ENCODE measurements around the gene DELE1. TPM values are rescaled to one million over a fixed set of nuclear protein-coding genes. Genes with fewer than 3 reads are reported as not detected.

The DELE1 gene
- total RNA-seq, 2 experiments from 2014 or later = 50.1 to 57.4 TPM

DNA sequence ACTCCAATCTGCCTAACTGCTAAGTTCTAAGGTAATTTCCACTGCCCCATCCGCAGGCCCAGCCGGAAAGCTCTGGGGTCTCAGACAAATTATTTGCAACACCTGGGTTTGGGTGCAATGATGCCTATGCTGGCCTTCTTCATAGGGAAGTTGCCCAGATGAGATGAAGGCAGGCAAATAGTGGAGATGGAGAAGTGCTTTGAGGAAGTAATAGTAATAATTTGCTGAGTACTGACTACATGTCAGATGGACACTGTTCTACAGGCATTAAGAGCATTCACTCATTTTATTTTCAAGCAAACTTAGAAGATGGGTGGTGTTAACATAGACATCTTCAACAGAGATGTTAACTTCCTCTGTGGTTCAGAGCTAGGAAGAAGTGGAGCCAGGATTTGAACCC, 30.5 kb downstream of the DELE1 start:
- Mint-ChIP-seq H3K9me3 (no peaks in the 10 kb centered on the region), H3K4me3 (no peak overlapping the region), H3K4me1 (ENCODE audit: low read depth) (peaks cover 27% of the 10 kb centered on the region), H3K27me3 (no peaks in the 10 kb centered on the region), H3K36me3 (ENCODE audit: low read depth) (peaks cover 1% of the 10 kb centered on the region), H3K27ac (no peak overlapping the region)
- DNase-seq = no peak
- TF ChIP-seq, protein P1, sequence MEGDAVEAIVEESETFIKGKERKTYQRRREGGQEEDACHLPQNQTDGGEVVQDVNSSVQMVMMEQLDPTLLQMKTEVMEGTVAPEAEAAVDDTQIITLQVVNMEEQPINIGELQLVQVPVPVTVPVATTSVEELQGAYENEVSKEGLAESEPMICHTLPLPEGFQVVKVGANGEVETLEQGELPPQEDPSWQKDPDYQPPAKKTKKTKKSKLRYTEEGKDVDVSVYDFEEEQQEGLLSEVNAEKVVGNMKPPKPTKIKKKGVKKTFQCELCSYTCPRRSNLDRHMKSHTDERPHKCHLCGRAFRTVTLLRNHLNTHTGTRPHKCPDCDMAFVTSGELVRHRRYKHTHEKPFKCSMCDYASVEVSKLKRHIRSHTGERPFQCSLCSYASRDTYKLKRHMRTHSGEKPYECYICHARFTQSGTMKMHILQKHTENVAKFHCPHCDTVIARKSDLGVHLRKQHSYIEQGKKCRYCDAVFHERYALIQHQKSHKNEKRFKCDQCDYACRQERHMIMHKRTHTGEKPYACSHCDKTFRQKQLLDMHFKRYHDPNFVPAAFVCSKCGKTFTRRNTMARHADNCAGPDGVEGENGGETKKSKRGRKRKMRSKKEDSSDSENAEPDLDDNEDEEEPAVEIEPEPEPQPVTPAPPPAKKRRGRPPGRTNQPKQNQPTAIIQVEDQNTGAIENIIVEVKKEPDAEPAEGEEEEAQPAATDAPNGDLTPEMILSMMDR (IDR thresholded peaks at IDR 0.05) = no peak
- intact Hi-C loops (cut with micrococcal nuclease) = loop anchor here (5.0 kb wide), 1 partner anchor 37 kb away; no protein-coding TSS in a partner anchor
- POLR2A ChIA-PET = interaction anchor here (1.0 to 1.7 kb wide), 2 partner anchors 14 to 252 kb away, joined by 3 to 5 read pairs; no protein-coding TSS in a partner anchor
- CTCF ChIA-PET = interaction anchor here (0.8 to 1.1 kb wide), 5 partner anchors 14 to 252 kb away, joined by 3 read pairs; partner anchors contain the start of genes DELE1 and RNF14
- ATAC-seq = no peak

DNA sequence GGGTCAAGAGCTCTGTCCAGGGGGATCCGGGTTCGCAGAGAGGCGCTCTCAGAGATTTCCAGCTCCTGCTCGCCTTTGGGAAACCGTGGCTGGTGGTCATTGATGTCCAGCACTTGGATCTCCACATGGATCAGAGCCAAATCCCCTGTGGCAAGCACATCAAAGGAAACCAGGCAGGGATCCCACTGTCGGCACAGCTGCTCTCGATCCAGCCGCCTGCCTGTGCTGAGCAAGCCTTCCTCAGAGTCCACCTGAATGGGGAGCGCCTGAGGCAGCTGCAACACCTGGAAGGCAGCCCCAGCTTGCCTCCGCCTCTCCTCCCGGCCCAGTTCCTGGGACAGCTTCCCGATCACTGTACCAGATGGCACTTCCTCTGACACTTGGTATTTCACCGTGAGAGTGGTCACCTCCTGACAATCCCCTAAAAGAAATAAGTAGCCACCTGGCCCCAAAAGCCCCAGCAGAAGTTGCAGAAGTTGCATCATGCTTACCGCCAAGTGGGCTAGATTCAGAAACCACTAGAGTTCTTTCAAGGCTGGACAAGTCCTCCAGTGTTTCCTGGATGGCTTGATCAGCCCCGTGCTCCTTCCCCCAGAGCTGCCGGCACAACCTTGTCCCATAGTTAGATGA, 33.8 kb downstream of the DELE1 start:
- Mint-ChIP-seq H3K27me3 (no peaks in the 10 kb centered on the region), H3K27ac (peak overlapping the region; percentile 58), H3K4me3 (peak overlapping the region; percentile 79), H3K4me1 (ENCODE audit: low read depth) (peaks cover 45% of the 10 kb centered on the region), H3K36me3 (ENCODE audit: low read depth) (peaks cover 1% of the 10 kb centered on the region), H3K9me3 (no peaks in the 10 kb centered on the region)
- TF ChIP-seq, protein P1 (IDR thresholded peaks at IDR 0.05) = no peak
- ATAC-seq (no peak), DNase-seq (peak; percentile 21)
- ChIA-PET POLR2A (interaction anchor here (1.7 to 2.1 kb wide), 3 partner anchors 11 to 78 kb away, joined by 6 to 9 read pairs (median 8); partner anchors contain the start of gene RNF14), CTCF (interaction anchor here (0.9 to 9.3 kb wide), 10 partner anchors 10 to 292 kb away, joined by 3 to 204 read pairs (median 7); partner anchors contain the start of genes PCDH1 and RNF14)
- intact Hi-C loops (cut with micrococcal nuclease) = no loop called here

DNA sequence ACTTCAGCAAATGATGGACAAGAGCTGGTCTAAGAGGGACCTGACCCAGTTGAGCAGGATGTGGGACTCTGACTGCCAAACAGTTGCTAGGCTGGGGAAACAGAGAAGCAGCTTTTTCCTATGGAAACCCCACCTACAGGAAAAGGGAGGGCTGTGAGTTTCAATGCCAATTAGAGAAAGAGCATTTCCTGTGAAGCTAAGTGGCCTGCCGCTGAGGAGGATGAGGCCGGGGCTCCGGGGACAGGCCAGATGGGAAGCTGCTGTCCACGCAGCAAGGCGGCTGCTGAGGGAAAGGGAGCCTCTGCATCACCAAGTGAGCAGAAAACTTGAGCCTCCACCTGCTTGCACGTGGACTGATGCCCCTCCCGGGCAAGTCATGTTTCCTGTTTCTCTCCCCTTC, 34.4 kb downstream of the DELE1 start, which contains the start of gene PCDH12:
Gene PCDH12, minus strand, starts transcription at position 90 of the 400 bp plus-strand sequence. CDS start 351 bp downstream, outside the sequence.
- POLR2A ChIA-PET = interaction anchor here (0.6 to 1.9 kb wide), 3 partner anchors 10 to 18 kb away, joined by 3 to 9 read pairs (median 6); partner anchors contain the start of gene RNF14
- intact Hi-C loops (cut with micrococcal nuclease) = no loop called here
- no peaks in the 10 kb centered on the region for H3K9me3 Mint-ChIP-seq
- DNase-seq (peak; percentile 38), ATAC-seq (peak; percentile 26)
- peak within 1 kb of the TSS; percentile 79 for H3K4me3 Mint-ChIP-seq
- H3K36me3 Mint-ChIP-seq (ENCODE audit: low read depth) = peaks cover 1% of the 10 kb centered on the region
- CTCF ChIA-PET = interaction anchor here (0.7 to 9.3 kb wide), 11 partner anchors 11 to 293 kb away, joined by 3 to 204 read pairs (median 9); partner anchors contain the start of genes DELE1, PCDH1 and RNF14
- no peaks in the 10 kb centered on the region for H3K27me3 Mint-ChIP-seq
- TF ChIP-seq, protein P1 (IDR thresholded peaks at IDR 0.05) = no peak
- peaks cover 45% of the 10 kb centered on the region for H3K4me1 Mint-ChIP-seq (ENCODE audit: low read depth)
- peak within 1 kb of the TSS; percentile 90 for H3K27ac Mint-ChIP-seq

DNA sequence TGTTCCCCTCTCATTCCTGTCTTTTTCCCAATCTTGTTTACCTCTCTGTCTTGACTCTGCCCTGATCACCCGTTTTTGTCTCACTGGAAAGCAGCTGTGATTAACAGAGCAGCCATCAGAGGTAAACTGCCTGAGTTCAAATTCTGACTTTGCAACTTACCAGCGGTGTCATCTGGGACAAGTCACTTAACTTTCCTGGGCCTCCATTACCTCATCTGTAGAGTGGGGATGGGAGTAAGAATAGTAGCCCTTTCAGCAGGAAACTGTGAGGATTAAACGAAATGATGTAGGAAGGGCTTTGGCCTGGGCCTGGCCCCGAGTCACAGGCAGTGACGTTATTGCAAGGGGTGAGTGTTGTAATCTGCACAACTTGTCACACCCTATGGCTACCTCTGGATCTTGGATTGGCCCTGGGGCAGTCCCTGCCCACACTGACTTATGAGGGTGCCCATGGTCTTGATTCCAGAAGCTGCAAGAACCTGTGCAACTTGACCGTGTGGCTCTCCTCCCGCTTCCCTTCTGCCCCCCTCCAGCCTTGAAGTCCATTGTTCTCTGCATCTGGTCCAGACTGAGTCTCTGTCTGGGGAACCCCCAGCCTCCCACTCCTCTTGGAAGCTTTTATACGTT, 35.0 kb downstream of the DELE1 start:
- H3K27me3 Mint-ChIP-seq = no peaks in the 10 kb centered on the region
- peaks cover 1% of the 10 kb centered on the region for H3K36me3 Mint-ChIP-seq (ENCODE audit: low read depth)
- H3K27ac Mint-ChIP-seq = peak overlapping the region; percentile 90
- TF ChIP-seq, protein P1 (IDR thresholded peaks at IDR 0.05) = no peak
- ATAC-seq (peak; percentile 14), DNase-seq (peak; percentile 24)
- no peaks in the 10 kb centered on the region for H3K9me3 Mint-ChIP-seq
- peaks cover 45% of the 10 kb centered on the region for H3K4me1 Mint-ChIP-seq (ENCODE audit: low read depth)
- intact Hi-C loops (cut with micrococcal nuclease) = no loop called here
- ChIA-PET CTCF (interaction anchor here (0.7 to 9.3 kb wide), 16 partner anchors 11 to 293 kb away, joined by 3 to 204 read pairs (median 22); partner anchors contain the start of genes DELE1, PCDH1 and RNF14), POLR2A (interaction anchor here (0.6 to 1.9 kb wide), 4 partner anchors 10 to 36 kb away, joined by 3 to 9 read pairs (median 4); partner anchors contain the start of gene RNF14)
- H3K4me3 Mint-ChIP-seq = peak overlapping the region; percentile 79
